Measurements from ENCODE around the gene ADGRL1.

The ADGRL1 gene

GRCh38 chr19:14113762-14114414, 92.1 kb downstream of the ADGRL1 start:
- no peak for ATAC-seq
- TF ChIP-seq BACH2 (CRISPR knock-in tag; IDR thresholded peaks at IDR 0.05; ENCODE audit: borderline replicate concordance) (no peak), GLIS3 (CRISPR knock-in tag; IDR thresholded peaks at IDR 0.05) (no peak), TOX (CRISPR knock-in tag; IDR thresholded peaks at IDR 0.05; ENCODE audit: borderline replicate concordance) (no peak), ESRRG (CRISPR knock-in tag; IDR thresholded peaks at IDR 0.05) (no peak), POU6F1 (CRISPR knock-in tag; IDR thresholded peaks at IDR 0.05; ENCODE audit: borderline replicate concordance, low read depth) (no peak), ZNF8 (CRISPR knock-in tag; IDR thresholded peaks at IDR 0.05) (no peak), ZNF565 (CRISPR knock-in tag; conservative IDR thresholded peaks at IDR 0.05; ENCODE audit: low read depth) (no peak), OSR1 (CRISPR knock-in tag; IDR thresholded peaks at IDR 0.05) (no peak), ZC3H10 (CRISPR knock-in tag; IDR thresholded peaks at IDR 0.05) (no peak), PATZ1 (CRISPR knock-in tag; IDR thresholded peaks at IDR 0.05; ENCODE audit: borderline replicate concordance) (no peak), CREB5 (CRISPR knock-in tag; IDR thresholded peaks at IDR 0.05; ENCODE audit: low read depth) (no peak), CSRNP3 (CRISPR knock-in tag; IDR thresholded peaks at IDR 0.05) (no peak), ISL1 (CRISPR knock-in tag; IDR thresholded peaks at IDR 0.05) (no peak), ZNF70 (CRISPR knock-in tag; IDR thresholded peaks at IDR 0.05) (no peak), TCF4 (CRISPR knock-in tag; IDR thresholded peaks at IDR 0.05; ENCODE audit: borderline replicate concordance) (no peak), ARNTL (CRISPR knock-in tag; IDR thresholded peaks at IDR 0.05; ENCODE audit: borderline replicate concordance, low read depth) (no peak), SNAI2 (CRISPR knock-in tag; IDR thresholded peaks at IDR 0.05) (no peak), CSDC2 (CRISPR knock-in tag; IDR thresholded peaks at IDR 0.05) (no peak), ZFP30 (CRISPR knock-in tag; IDR thresholded peaks at IDR 0.05) (no peak), TSHZ2 (CRISPR knock-in tag; IDR thresholded peaks at IDR 0.05) (no peak)

- ATAC-seq = no peak
- TF ChIP-seq ESRRG (CRISPR knock-in tag; IDR thresholded peaks at IDR 0.05) (no peak), CREB5 (CRISPR knock-in tag; IDR thresholded peaks at IDR 0.05; ENCODE audit: low read depth) (no peak), CSDC2 (CRISPR knock-in tag; IDR thresholded peaks at IDR 0.05) (no peak), ZC3H10 (CRISPR knock-in tag; IDR thresholded peaks at IDR 0.05) (no peak), ZNF565 (CRISPR knock-in tag; conservative IDR thresholded peaks at IDR 0.05; ENCODE audit: low read depth) (no peak), TOX (CRISPR knock-in tag; IDR thresholded peaks at IDR 0.05; ENCODE audit: borderline replicate concordance) (no peak), ISL1 (CRISPR knock-in tag; IDR thresholded peaks at IDR 0.05) (no peak), BACH2 (CRISPR knock-in tag; IDR thresholded peaks at IDR 0.05; ENCODE audit: borderline replicate concordance) (no peak), RARB (CRISPR knock-in tag; IDR thresholded peaks at IDR 0.05) (no peak), ARNTL (CRISPR knock-in tag; IDR thresholded peaks at IDR 0.05; ENCODE audit: borderline replicate concordance, low read depth) (no peak), TSHZ2 (CRISPR knock-in tag; IDR thresholded peaks at IDR 0.05) (no peak), ZFP3 (CRISPR knock-in tag; IDR thresholded peaks at IDR 0.05) (no peak), PATZ1 (CRISPR knock-in tag; IDR thresholded peaks at IDR 0.05; ENCODE audit: borderline replicate concordance) (no peak), ZNF8 (CRISPR knock-in tag; IDR thresholded peaks at IDR 0.05) (no peak)
Observed at GRCh38 chr19:14112809-14113385, 93.1 kb downstream of the ADGRL1 start.
